Cardiac fibroblast (primary cell): ENCODE results near the gene CACNB2.

Source experiments
- DNase-seq, 2 donors: peaks; one replicate each; pipeline versions ENCODE4 v3.0.0 to v3.0.0-alpha.2; 2010; ENCODE audit warnings: low read depth in 2 of 2
- H3K4me3 ChIP-seq, 2 donors: replicated peaks in 1 of 2; 1 replicate in 1 of 2; 2 replicates in 1 of 2; pipeline ENCODE4 v1.5.1; 2011; ENCODE audit warnings: low read depth in 2 of 2, low read length in 2 of 2, mild to moderate bottlenecking in 2 of 2, moderate library complexity in 1 of 2
- CTCF ChIP-seq: IDR thresholded peaks from one replicate; pipeline ENCODE4 v1.5.1; 2011; ENCODE audit warnings: low read depth, mild to moderate bottlenecking, low read length, inconsistent platforms

CACNB2 gene

GRCh38 chr10:18368682-18369081, 228.5 kb downstream of the CACNB2 start:
- no peak for TF ChIP-seq CTCF
- H3K4me3 ChIP-seq, result no peak overlapping the region
- peak; percentile 31 to 44 for DNase-seq

GRCh38 chr10:18369859-18370473, 229.7 kb downstream of the CACNB2 start:
- H3K4me3 ChIP-seq, result no peak overlapping the region
- DNase-seq, result no peak
- no peak for TF ChIP-seq CTCF

- H3K4me3 ChIP-seq, result no peak overlapping the region
- DNase-seq, result no peak
- TF ChIP-seq CTCF, result no peak
These were observed 236.4 kb downstream of the CACNB2 start for GRCh38 chr10:18376650-18377049.

- H3K4me3 ChIP-seq, result no peak overlapping the region
- no peak for TF ChIP-seq CTCF
- DNase-seq, result no peak
These were observed 237.7 kb downstream of the CACNB2 start for GRCh38 chr10:18377898-18378297.

GRCh38 chr10:18378766-18379165, 238.5 kb downstream of the CACNB2 start:
- H3K4me3 ChIP-seq, result no peak overlapping the region
- DNase-seq, result no peak
- TF ChIP-seq CTCF, result no peak

GRCh38 chr10:18381679-18382078, 241.5 kb downstream of the CACNB2 start:
- no peak for TF ChIP-seq CTCF
- no peak overlapping the region for H3K4me3 ChIP-seq
- DNase-seq, result no peak

GRCh38 chr10:18397906-18398305, 257.7 kb downstream of the CACNB2 start:
- no peak for TF ChIP-seq CTCF
- no peak for DNase-seq
- no peak overlapping the region for H3K4me3 ChIP-seq
